Measurements from ENCODE around the gene SLC22A17. TPM values are rescaled to one million over a fixed set of nuclear protein-coding genes. Genes with fewer than 3 reads are reported as not detected.

SLC22A17 gene
- total RNA-seq, 3 donors from 2014 or later, result 2.3 to 35.5 (median 5.4) TPM

GRCh38 chr14:23321572-23322547 is 30.8 kb downstream of the SLC22A17 start:
- Histone ChIP-seq H3K4me3 (peak overlapping the region; percentile 91), H3K36me3 (ENCODE audit: low read depth) (no peaks in the 10 kb centered on the region), H3K9me3 (no peaks in the 10 kb centered on the region), H3K4me1 (ENCODE audit: low read depth) (peaks cover 10% of the 10 kb centered on the region)
- intact Hi-C loops (cut with DNase I, micrococcal nuclease), result loop anchor here in 1 of 2 donors (10.0 kb wide), 1 partner anchor 143 kb away; the partner anchor contains the start of gene NGDN
- no peak for TF ChIP-seq CTCF (IDR thresholded peaks at IDR 0.05)
- peak; percentile 40 for ATAC-seq
- DNase-seq, result peak; percentile 60 to 81 (median 63)

GRCh38 chr14:23320584-23321571 is 31.8 kb downstream of the SLC22A17 start, which contains the start of gene PABPN1:
Gene PABPN1 (plus strand): TSS chr14:23321457. CDS start chr14:23321470, 13 bp downstream.
- intact Hi-C loops (cut with DNase I, micrococcal nuclease), result loop anchor here in 1 of 2 donors (10.0 kb wide), 1 partner anchor 144 kb away; the partner anchor contains the start of gene NGDN
- peaks cover 10% of the 10 kb centered on the region for H3K4me1 ChIP-seq (ENCODE audit: low read depth)
- TF ChIP-seq CTCF (IDR thresholded peaks at IDR 0.05), result no peak
- ATAC-seq, result peak; percentile 93
- H3K9me3 ChIP-seq, result no peaks in the 10 kb centered on the region
- H3K4me3 ChIP-seq, result peak within 1 kb of the TSS; percentile 91
- peak; percentile 98 to 99 (median 99) for DNase-seq
- no peaks in the 10 kb centered on the region for H3K36me3 ChIP-seq (ENCODE audit: low read depth)

- H3K9me3 ChIP-seq, result no peaks in the 10 kb centered on the region
- H3K36me3 ChIP-seq (ENCODE audit: low read depth), result no peaks in the 10 kb centered on the region
- DNase-seq, result no peak
- intact Hi-C loops (cut with DNase I, micrococcal nuclease), result loop anchor here in 1 of 2 donors (10.0 kb wide), 1 partner anchor 145 kb away; the partner anchor contains the start of gene NGDN
- no peak for TF ChIP-seq CTCF (IDR thresholded peaks at IDR 0.05)
- H3K4me3 ChIP-seq, result no peak overlapping the region
- no peak for ATAC-seq
- H3K4me1 ChIP-seq (ENCODE audit: low read depth), result peaks cover 10% of the 10 kb centered on the region
Measured at GRCh38 chr14:23319746-23320583, 32.7 kb downstream of the SLC22A17 start.

- DNase-seq (no peak), ATAC-seq (no peak)
- TF ChIP-seq CTCF (IDR thresholded peaks at IDR 0.05), result no peak
- Histone ChIP-seq H3K36me3 (ENCODE audit: low read depth) (no peaks in the 10 kb centered on the region), H3K9me3 (no peaks in the 10 kb centered on the region), H3K4me3 (no peak overlapping the region), H3K4me1 (ENCODE audit: low read depth) (no peaks in the 10 kb centered on the region)
- intact Hi-C loops (cut with DNase I, micrococcal nuclease), result no loop called here
Measured at GRCh38 chr14:23316300-23316699, 36.4 kb downstream of the SLC22A17 start.
